Cerebellar nuclear complex (tissue), 1 donor: ENCODE measurements around the gene FAM120B.
"Not testable (repeated sequence)": the region's sequence is repeated elsewhere in the genome, so short reads cannot be mapped to it uniquely, and the experiment has no call there.

Experiments used
- DNase-seq, 2 experiments: peaks; one replicate each; lab custom pipeline; 2025; lab: John Stamatoyannopoulos, UW

FAM120B gene, protein sequence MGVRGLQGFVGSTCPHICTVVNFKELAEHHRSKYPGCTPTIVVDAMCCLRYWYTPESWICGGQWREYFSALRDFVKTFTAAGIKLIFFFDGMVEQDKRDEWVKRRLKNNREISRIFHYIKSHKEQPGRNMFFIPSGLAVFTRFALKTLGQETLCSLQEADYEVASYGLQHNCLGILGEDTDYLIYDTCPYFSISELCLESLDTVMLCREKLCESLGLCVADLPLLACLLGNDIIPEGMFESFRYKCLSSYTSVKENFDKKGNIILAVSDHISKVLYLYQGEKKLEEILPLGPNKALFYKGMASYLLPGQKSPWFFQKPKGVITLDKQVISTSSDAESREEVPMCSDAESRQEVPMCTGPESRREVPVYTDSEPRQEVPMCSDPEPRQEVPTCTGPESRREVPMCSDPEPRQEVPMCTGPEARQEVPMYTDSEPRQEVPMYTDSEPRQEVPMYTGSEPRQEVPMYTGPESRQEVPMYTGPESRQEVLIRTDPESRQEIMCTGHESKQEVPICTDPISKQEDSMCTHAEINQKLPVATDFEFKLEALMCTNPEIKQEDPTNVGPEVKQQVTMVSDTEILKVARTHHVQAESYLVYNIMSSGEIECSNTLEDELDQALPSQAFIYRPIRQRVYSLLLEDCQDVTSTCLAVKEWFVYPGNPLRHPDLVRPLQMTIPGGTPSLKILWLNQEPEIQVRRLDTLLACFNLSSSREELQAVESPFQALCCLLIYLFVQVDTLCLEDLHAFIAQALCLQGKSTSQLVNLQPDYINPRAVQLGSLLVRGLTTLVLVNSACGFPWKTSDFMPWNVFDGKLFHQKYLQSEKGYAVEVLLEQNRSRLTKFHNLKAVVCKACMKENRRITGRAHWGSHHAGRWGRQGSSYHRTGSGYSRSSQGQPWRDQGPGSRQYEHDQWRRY

GRCh38 chr6:170306324-170307079 lies at the start of gene FAM120B:
FAM120B (plus strand) TSS chr6:170306758; CDS start chr6:170317391, 10,633 bp downstream.
- peak; percentile 79 to 80 for DNase-seq

GRCh38 chr6:170257376-170257775 lies 49.2 kb upstream of the FAM120B start:
- no peak for DNase-seq

DNA sequence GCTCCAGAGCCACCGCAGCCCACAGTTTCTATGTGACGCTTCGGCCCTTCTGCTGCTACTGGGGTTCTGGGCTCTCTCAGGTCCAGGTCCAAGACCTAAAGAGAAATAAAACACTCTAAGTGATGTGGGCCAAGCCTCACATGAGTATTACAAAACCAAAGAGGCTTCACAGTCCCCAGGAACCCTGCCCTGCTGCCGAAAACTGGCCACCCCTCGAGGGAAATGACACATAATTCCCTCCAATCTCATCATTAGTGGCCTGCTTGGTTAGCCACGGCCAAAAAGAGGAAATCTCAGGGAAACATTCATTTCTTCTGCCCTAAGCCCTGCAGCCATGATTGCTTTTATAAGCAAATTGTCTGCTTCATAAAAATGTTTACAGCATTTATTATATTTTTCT lies 48.2 kb upstream of the FAM120B start:
- DNase-seq = no peak

DNA sequence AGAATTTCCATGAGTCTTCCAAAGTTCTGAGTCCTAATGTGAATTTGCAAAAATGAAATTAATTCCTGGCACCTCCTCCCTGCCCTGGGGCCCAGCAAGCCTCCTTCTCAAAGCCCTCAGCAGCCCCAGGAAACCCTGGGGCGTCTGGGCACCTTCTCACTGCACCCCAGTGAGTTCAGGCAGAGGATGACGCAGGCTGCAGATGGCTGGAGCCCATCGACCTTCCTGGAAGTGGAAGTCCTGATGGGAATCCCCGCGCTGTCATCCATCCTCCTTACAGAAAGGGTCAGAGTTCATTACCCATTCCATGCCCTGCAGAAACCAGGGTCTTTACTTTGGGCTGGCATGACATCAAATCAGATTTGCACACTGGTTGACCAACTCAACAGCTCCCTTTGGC lies 47.3 kb upstream of the FAM120B start:
- no peak for DNase-seq

- DNase-seq = no peak
Measured at GRCh38 chr6:170260686-170261085, 45.9 kb upstream of the FAM120B start.

- DNase-seq = no peak
Measured at GRCh38 chr6:170261643-170262488, 44.7 kb upstream of the FAM120B start.

- DNase-seq = no peak
Measured at GRCh38 chr6:170262489-170263088, 44.0 kb upstream of the FAM120B start.

- DNase-seq = no peak
Measured at GRCh38 chr6:170263410-170263809, 43.1 kb upstream of the FAM120B start.

GRCh38 chr6:170264086-170264485 lies 42.5 kb upstream of the FAM120B start:
- no peak for DNase-seq

DNA sequence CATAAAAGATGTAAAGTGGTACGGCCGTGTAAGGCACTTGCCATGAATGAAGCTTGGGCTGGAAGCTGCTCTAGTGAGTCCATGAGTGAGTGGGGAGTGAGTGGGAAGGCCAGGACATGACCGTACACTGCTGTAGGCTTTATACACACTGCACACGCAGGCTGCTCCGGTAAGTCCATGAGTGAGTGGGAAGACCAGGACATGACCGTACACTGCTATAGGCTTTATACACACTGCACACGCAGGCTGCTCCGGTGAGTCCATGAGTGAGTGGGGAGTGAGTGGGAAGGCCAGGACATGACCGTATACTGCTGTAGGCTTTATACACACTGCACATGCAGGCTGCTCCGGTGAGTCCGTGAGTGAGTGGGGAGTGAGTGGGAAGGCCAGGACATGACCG lies 41.9 kb upstream of the FAM120B start:
- not testable (repeated sequence) for DNase-seq

DNA sequence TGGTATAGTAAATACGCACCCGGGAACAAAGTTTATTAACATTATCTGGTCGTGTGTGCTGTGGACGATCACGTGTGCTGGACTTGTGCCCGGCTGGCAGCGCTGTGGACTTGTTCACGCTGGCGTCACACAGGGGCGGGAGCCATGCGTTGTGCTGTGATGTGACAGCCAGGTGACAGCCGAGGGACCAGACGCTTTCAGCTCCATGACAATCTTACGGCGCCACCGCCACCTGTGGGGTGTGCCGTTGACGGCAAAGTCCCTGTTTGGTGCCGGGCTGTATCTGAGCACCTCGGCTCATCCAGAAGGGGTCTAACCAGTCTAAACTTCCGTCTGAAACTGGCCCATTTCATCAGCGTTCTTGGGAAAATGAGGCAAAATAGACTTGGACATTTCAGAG lies 40.9 kb upstream of the FAM120B start:
- no peak for DNase-seq

DNA sequence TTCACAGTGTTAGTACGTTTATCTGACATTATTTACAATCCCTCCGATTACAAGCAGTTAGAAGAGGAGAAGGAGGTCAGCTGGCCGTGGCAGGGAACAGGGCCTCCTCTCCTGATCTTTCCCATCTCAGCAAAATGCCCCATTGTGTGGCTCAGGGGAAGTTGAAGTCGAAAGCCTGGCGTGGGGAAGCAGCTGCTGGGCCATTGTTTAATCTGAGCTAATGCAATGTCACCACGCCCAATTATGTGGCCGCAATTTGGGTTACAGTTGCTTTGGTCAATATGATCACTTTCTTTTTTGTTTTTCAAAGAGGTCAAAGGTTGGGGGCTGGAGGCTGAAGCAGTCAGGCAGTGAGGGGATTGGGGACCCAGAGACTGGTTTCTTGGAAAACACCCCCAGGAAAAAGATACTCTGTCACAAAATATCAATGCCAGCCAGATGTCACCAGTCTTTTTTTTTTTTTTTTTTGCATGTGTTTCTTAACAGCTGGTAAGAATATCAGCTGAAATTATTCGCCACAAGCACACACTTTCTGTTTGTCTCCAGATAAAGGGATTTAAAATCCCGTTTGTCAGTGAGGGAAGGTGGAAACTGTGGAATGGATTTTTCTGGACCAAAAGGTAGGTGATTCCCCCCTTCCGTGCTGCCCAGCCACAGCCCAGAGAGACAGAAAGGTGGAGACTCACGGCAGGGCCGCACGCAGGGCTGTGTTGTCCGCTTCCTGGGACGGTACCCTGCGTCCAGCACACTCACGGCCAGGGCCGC lies 40.3 kb upstream of the FAM120B start:
- no peak for DNase-seq

DNA sequence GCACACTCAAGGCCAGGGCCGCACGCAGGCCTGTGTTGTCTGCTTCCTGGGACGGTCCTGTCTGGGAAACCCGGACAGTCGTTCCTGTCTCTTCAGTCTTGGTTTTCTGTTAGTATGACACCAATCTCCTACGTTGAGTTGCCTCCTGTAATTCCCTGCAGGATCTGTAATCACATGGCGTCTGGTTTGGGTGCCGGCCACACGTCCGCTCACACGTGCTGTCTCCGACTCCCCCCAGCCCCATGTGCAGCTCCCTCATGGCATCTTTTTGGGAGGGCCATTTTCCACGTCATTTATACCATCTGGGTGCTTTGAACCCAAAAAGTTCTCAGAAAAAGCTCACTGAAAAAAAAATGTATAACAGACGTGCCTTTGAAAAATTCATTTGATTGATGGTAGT lies 38.9 kb upstream of the FAM120B start:
- DNase-seq = no peak

- no peak for DNase-seq
Measured at GRCh38 chr6:170268216-170269129, 38.1 kb upstream of the FAM120B start.

GRCh38 chr6:170269151-170269845 lies 37.3 kb upstream of the FAM120B start:
- DNase-seq = no peak

DNA sequence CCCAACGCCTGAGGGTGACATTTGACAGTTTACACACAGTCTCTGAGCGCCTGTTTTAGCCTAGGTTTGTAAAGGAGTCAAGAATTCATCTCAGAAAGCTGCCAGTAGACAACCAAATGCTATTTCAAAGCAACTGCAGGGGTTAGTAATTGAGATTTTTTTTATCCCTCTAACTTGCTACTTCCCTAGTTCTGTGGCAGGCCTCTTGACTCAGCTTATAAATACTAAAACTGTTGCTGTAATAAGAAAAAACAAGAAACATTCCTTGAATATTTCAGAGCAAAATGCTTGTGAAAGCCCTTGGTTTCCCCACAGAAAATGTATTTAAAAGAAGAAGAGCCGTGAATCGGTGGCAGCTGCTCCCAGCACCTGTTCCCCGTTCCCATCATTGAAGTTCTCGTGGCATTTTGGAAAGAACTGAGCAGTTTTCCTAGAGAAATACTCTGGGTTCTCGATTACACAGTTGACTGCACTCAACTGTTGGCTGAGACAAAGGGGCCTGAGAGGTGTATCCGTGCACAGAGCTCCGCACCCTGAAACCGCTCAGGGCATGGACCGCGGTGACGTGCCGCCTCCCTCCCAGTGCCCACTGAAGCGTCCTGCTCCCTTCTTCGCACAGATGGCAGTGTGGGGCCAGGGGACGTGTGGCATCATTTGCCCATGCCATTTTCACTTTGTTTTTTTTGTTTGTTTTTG lies 36.6 kb upstream of the FAM120B start:
- no peak for DNase-seq

DNA sequence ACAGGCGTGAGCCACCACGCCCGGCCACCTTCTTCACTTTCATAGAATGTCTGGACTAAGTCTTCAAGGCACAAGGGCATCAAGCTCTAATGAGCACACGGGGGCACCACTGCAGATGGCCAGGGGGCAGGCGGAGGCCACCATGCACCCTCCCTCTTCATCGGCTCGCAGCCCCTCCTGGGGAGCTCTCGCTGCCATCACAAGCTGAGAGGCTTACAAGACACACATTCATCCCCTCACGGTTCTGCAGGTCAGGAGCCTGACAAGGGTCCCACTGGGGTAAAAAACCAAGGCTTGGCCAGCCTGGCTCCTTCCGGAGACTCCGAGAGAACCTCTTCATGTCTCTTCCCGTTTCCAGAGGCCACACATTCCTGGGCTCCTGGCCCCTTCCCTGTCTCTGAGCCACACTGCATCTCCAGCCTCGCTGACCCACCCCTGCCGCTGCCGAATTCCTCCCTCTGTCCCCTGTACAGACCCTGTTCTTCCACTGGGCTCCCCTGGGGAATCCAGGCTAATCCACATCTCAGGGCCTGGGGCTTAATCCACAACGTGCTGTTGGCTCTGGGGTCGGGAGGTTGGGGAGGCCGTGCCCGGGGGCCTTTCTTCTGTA lies 35.5 kb upstream of the FAM120B start:
- DNase-seq = no peak
